Measurements from ENCODE around the gene IQGAP2.

The IQGAP2 gene

GRCh38 chr5:76380346-76381066 is 22.6 kb upstream of the IQGAP2 start:
- no peak overlapping the region for H3K27ac ChIP-seq (ENCODE audit: low read depth, low read length)
- H3K4me2 ChIP-seq (ENCODE audit: low read depth, low read length, poor library complexity, severe bottlenecking): no peak overlapping the region

GRCh38 chr5:76383126-76383832 is 19.8 kb upstream of the IQGAP2 start:
- Histone ChIP-seq H3K36me3 (ENCODE audit: low read length) (no peaks in the 10 kb centered on the region), H4K20me1 (ENCODE audit: low read depth, low read length) (no peaks in the 10 kb centered on the region), H3K4me2 (ENCODE audit: low read depth, low read length, poor library complexity, severe bottlenecking) (no peak overlapping the region), H3K27me3 (ENCODE audit: low read length) (no peaks in the 10 kb centered on the region), H3K79me2 (ENCODE audit: insufficient read depth, low read length) (no peaks in the 10 kb centered on the region), H3F3A (ENCODE audit: insufficient read depth) (no peaks in the 10 kb centered on the region), H3K4me3 (ENCODE audit: insufficient read depth, low read length, poor library complexity, severe bottlenecking) (no peak overlapping the region), H2AFZ (ENCODE audit: low read depth, low read length, severe bottlenecking) (no peak overlapping the region), H3K9me2 (replicated peaks; ENCODE audit: insufficient read depth, low read length) (no peaks in the 10 kb centered on the region), H3K9ac (ENCODE audit: low read length) (no peak overlapping the region), H3K9me3 (ENCODE audit: insufficient read depth, low read length) (no peaks in the 10 kb centered on the region), H3K27ac (ENCODE audit: low read depth, low read length) (no peak overlapping the region)
- no peak for TF ChIP-seq EZH2phosphoT487 (conservative IDR thresholded peaks at IDR 0.05; ENCODE audit: low read length)
- TF ChIP-seq CTCF (IDR thresholded peaks at IDR 0.05; ENCODE audit: insufficient read depth, low read length, poor library complexity, severe bottlenecking): no peak

More at GRCh38 chr5:76380346-76381066, 22.6 kb upstream of the IQGAP2 start:
- Histone ChIP-seq H3K36me3 (ENCODE audit: low read length) (no peaks in the 10 kb centered on the region), H4K20me1 (ENCODE audit: low read depth, low read length) (no peaks in the 10 kb centered on the region), H3K9me2 (replicated peaks; ENCODE audit: insufficient read depth, low read length) (no peaks in the 10 kb centered on the region), H3K27me3 (ENCODE audit: low read length) (no peaks in the 10 kb centered on the region), H3K9me3 (ENCODE audit: insufficient read depth, low read length) (no peaks in the 10 kb centered on the region), H2AFZ (ENCODE audit: low read depth, low read length, severe bottlenecking) (no peak overlapping the region), H3K9ac (ENCODE audit: low read length) (no peak overlapping the region), H3F3A (ENCODE audit: insufficient read depth) (no peaks in the 10 kb centered on the region), H3K4me3 (ENCODE audit: insufficient read depth, low read length, poor library complexity, severe bottlenecking) (no peak overlapping the region), H3K79me2 (ENCODE audit: insufficient read depth, low read length) (no peaks in the 10 kb centered on the region)
- TF ChIP-seq EZH2phosphoT487 (conservative IDR thresholded peaks at IDR 0.05; ENCODE audit: low read length) (no peak), CTCF (IDR thresholded peaks at IDR 0.05; ENCODE audit: insufficient read depth, low read length, poor library complexity, severe bottlenecking) (no peak)

GRCh38 chr5:76384189-76384588 is 18.9 kb upstream of the IQGAP2 start:
- Histone ChIP-seq H3K4me3 (ENCODE audit: insufficient read depth, low read length, poor library complexity, severe bottlenecking) (no peak overlapping the region), H3K9ac (ENCODE audit: low read length) (no peak overlapping the region), H3K36me3 (ENCODE audit: low read length) (no peaks in the 10 kb centered on the region), H3K9me3 (ENCODE audit: insufficient read depth, low read length) (no peaks in the 10 kb centered on the region), H4K20me1 (ENCODE audit: low read depth, low read length) (no peaks in the 10 kb centered on the region), H2AFZ (ENCODE audit: low read depth, low read length, severe bottlenecking) (no peak overlapping the region), H3K79me2 (ENCODE audit: insufficient read depth, low read length) (no peaks in the 10 kb centered on the region), H3F3A (ENCODE audit: insufficient read depth) (no peaks in the 10 kb centered on the region), H3K4me2 (ENCODE audit: low read depth, low read length, poor library complexity, severe bottlenecking) (no peak overlapping the region), H3K9me2 (replicated peaks; ENCODE audit: insufficient read depth, low read length) (no peaks in the 10 kb centered on the region), H3K27ac (ENCODE audit: low read depth, low read length) (no peak overlapping the region), H3K27me3 (ENCODE audit: low read length) (no peaks in the 10 kb centered on the region)
- TF ChIP-seq CTCF (IDR thresholded peaks at IDR 0.05; ENCODE audit: insufficient read depth, low read length, poor library complexity, severe bottlenecking) (no peak), EZH2phosphoT487 (conservative IDR thresholded peaks at IDR 0.05; ENCODE audit: low read length) (no peak)

All from SU-DHL-6 (cell line).